Non-pigmented ciliary epithelial cell (primary cell): Measurements from ENCODE around the gene OTX2.

Source experiments
- DNase-seq: peaks from one replicate; pipeline ENCODE4 v3.0.0-alpha.2; 2010; ENCODE audit warnings: low read depth

Gene OTX2

DNA sequence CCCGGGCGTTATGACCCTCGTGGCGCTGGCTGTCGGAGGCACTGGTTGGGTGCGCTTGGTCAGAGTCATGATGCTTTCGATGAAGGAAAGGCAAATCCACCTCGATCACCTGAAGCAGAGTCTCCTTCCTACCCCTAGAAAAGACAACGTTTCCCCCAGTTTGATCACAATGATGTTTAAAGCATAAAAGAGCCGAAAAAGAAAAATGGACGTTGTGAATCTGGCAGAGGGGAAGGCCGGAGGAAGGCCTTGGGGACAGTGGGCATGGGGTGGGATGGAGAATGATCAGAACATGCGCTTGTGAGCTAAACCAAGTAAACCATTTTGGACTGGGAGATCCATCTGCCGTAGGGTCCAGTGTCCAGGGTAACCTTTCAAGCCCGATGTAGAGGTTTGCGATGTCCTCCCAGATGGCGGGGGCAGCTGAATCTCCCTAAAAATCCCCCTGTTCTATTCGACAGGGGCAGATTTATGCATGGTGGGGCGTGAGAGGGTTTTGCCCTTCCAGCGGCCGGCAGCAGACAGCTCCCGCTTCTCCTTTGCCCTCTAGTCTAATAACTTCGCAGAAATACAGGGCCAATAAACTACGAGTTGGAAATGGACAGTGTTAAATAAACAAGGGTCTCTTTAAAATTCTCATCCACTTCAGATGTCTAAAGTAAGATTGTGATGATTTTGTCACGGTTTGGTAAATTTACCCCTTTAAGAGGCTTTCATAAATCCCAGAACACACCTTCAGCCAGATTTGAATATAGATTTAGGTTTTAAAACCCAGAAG is 2.3 kb upstream of the OTX2 start:
- no peak for DNase-seq

DNA sequence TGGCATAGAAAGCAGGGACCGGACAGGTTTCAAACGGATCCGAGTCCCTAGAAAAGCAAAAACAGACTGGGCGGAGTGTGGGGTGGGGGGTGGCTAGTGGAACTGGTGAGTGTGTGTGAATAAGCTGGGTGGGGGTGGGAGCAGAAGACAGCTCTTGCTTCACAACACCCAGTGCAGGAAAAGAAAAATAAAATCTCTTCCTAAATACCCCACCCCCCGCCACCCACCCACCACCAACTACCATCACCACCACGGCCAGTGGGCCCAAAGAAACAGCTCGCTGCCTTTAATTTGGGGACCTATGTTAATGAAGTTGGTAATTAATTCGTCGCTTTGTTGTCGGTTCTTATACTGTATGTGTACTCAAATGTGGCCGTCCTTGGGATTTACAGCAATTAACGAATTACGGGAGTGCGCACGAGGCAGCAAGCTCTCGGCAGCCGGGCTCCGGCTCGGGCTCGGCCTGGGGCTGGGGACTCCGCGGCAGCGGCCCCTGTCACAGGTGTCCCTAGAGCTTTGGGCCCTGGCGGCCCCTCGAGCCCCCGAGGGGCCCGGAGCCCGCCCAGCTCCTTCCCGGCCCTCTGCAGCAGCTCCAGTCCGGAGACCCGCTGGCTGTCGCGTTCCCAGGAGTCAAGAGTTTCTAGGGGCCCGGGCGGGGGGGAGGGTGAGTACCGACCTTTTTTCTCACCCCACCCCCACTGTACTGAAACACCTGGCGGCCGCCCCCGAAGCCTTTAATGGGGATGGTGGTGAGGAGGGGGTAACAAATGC is 1.5 kb upstream of the OTX2 start:
- DNase-seq: no peak

DNA sequence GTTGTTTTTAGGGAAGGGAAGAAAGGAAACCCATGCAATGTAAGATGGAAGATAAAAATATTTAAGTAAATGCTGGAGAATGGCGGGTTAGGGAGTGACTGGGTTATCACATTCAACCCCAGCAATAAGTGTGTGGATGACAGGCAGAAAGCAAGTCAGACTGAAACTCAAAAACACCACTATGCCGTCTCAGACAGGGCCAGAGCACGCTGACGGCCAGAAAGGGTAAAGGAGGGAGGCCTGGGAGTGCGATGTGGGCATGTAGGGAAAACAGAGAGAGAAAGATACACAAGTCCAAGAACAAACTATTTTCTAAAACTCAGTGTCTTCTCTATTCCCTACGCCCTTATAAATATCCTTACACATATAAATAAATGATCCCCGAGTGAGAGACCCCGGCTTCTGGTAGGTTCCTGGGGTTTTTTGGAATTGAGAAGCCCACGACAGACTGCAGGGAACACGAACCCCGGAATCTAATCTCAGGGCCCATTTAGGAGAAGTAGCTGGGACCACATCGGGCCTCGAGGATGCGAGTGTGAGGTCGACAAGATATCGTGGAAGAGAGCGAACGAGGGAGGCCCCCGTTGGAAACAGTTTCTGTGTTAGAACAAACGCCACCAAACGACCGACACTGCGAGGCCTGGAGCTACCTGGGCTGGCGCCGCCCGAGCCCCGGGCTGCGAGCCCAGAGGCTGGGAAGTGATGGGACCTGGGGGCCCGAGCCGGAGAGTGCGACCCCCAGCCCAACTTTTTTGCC is 735 bp upstream of the OTX2 start:
- DNase-seq: no peak

DNA sequence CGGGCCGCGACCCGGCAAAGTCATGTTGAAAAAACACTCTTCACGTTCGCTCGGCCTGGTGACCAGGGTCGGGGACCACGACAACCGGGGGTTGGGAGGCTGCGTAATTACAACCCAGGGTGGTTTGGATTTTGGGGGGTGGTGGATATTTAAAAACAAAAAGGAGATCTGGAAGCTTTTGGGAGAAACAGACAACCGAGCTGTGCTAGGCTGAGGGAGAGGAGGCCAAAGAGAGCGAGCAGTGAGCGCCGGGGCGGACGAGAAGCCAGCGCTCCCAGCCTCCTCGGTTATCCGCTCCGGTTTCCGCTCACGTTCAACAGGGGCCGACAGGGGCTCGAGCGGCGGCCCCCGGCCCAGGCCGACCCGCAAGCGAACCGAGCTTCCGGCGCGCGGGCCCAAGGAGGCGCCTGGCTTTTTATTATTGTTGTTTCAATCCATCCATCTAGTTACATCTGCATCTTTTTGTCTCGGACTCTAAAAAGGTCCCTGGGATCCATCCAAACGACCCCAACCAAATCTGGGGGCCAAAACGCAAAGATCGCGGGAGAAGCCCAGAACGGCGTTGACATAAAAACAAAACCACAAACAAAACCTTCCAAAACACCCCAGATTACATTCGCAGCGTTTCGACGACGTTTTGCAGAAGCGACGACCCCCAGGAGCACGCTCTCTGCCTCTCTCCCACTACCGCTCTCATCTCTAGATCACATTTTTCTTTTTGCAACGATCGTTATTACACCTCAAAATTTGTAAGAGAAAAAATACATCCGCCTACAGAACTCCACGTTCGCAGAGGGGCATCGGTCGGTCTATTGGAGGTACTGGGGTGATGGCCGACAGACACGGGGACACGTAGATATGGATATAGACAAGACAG is 771 bp downstream of the OTX2 start:
- no peak for DNase-seq

DNA sequence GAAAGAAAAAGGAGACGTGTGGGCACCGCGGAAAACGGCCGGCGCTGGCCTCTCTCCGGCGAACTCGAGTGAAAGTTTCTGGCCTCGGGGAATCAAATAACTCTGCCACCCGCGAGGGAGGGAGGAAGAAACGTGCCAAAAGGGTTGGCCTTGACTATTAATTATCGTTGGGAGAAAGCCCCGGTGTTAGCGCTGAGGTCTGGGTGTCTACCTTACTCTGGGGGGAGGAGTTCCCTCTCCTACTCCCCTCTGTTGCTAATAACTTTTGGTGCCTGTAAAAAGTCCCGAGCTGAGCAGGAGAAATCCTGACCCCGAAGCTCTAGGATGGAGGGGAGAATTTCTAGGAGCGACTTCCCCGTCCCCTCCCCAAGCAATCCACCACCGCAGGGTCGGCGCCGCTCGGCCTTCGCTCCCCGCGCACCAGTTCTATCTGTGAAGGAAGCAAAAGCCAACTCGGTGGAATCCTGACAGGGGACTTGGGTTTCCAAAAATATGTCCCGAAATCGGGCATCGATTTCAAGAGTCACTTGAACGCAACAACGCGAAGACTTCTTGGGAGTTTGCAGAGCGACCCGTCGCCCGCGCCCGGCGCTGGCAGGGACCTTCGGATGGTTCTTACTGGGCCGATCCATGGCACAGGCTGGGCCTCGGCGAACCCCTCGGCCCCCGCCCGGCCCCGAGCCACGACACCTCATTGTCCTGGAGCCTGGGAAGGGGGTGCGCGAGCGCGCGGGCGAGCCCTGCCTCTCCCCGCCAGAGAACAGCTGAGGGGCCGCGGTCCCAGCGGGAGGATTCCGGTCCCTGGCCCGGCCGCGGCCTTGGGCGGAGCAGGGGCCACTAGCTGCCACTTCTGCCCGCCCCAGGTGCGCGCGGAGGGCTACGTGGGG is 1.7 kb downstream of the OTX2 start:
- DNase-seq: no peak

DNA sequence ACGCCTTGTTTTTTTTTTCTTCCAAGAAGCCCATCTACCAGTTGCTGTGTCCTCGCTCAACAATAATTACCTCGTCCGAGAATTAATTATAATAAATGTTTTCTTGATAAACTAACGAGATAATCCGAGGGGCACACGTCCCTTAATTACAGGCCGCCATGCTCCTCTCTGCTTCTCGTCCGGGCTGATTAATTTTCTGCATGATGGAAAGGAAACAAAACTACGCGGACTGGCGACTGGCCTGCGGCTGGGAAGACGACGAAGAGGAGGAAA is 2.2 kb downstream of the OTX2 start:
- no peak for DNase-seq

DNA sequence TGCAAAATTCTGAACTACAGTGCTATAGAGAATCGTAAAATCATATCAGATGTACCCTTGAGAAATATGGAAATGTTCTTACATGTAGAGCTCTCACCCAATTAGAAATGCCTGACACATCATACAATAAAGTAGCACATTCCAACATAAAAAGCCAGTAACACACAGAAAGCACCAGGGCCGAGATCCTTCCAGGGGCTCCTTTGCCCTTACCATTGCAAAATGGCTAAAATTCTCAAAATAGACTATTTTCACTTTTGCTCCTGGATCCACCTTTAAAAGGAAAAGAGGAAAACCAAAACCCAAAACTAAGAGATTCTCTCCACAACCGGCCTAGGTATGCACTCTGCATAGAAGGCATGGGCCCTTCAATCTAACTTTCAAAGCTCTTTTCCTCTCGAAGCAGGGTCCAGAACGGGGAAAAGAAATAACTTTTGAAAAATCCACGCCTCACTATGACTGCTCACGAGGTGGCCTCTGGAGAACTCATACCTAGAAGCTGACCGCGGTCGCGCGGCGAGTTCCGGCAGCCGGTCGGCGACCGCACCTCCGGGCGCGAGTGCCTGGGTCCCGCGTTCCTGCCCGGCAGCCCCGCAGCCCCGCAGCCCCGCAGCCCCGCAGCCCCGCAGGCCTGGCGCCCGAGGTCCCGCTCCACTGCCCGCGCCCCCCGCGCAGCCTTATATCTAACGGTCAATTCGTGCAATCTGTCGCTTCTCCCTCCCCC is 2.7 kb downstream of the OTX2 start:
- DNase-seq: no peak

DNA sequence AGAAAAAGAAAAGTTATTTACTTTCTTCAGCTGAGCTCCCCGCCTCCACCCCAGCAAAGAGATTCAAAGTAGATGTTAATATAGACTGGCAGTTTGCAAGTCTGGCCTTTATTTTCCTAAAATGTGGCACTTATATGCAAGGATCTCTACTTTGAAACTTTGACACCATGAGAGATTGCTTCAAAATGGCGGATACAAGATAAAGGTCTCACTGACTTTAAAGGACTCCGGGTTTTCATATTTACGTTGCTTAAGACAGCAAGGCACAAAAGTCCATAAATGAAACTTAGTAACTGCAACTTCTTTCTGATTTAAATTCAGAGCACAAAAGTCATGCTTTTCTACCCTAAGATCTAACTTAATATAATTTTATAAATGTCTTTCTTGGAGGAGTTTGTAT is 3.5 kb downstream of the OTX2 start:
- DNase-seq: no peak

DNA sequence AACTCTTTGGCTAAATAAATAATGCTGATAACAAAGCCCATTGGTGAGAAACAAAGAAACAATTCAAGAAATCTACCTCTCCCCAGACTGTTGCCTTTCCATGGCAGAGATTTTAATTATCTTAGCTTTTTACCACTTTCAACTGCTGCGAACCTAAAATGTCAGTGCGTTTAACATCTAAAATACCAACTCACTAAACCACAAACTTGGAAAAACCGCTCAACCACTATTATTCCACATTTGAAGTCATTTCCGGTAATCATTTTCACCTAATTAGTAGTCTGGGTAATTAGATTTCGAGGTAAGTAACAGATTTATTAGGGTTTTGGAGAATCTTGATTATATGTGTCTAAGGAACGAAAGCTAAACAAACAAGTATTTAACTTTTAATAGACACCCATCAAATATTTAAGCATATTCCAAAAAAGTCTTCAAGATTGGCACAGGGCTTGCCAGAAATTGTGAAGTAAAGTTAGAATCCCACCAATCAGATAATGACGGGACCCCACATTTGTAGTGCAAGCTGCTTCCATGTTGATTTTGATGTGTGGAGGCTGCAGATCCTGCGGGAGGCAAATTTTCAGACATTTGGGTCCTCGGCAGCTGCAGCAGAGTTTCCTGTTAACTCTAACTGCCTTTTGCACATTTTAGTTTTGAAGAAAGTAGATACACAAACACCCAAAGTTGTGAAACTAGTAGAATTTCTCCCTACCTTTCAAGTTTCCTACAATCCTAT is 4.1 kb downstream of the OTX2 start:
- no peak for DNase-seq

DNA sequence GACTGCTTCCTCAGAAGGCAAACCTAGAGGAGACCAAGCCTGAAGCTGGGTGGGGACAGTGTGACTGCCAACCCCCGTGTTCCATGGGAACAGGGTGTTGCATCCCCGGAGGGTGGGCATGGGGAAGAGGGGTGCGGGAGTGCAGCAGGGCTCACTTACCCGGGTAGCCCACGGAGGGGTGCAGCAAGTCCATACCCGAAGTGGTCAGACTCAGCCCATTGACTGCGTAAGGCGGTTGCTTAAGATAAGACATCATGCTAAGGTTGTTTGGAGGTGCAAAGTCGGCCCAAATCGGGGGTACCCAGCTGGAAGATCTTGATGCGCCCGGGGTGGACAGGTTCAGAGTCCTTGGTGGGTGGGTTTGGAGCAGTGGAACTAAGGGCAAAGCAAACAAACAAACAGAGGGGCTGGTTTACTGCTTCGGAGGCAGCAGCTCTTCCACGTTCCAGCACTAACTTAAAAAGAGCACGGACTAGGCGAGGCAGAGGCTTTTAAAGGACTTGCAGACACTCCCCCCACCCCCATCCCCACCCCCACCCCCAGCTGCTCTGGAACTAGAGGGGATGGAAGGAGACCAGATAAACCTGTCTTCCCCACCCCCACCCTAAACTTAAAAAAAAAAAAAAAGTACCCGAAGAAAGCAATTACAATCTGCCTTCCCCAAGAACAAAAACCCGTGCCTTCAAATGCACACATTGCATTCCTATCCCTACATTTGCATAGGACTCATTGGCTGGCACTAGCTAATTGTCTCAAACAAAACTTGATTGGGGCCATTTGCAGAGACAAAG is 4.9 kb downstream of the OTX2 start:
- no peak for DNase-seq

DNA sequence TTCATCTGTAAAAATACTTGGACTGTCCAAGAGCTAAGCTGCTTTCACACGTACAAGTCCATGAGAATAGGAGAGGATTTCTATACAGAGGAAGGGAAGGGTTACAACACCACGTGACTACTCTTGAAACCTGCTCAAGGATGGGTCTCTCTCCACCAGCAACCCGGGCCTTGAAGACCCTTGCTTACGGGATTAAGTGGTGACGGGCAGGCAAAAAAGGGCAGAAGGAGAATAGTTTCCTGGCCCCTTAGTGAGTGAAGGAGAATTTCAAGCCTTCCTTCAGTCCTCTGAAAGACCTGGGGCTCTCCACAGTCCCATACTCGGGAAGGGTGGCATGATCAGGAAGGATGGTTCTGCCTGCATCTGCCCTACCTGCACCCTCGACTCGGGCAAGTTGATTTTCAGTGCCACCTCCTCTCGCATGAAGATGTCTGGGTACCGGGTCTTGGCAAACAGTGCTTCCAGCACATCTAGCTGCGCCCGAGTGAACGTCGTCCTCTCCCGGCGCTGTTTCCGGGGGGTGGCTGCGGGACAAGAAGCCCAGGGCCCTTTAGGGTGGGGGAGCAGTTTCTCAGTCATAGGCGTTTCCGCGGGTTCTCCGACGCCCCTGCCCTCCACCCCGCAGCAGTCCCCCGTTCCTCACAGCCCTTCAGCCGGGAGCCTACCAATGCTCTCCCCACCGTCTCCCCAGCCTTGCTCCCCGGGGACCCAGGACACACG is 6.3 kb downstream of the OTX2 start:
- no peak for DNase-seq

DNA sequence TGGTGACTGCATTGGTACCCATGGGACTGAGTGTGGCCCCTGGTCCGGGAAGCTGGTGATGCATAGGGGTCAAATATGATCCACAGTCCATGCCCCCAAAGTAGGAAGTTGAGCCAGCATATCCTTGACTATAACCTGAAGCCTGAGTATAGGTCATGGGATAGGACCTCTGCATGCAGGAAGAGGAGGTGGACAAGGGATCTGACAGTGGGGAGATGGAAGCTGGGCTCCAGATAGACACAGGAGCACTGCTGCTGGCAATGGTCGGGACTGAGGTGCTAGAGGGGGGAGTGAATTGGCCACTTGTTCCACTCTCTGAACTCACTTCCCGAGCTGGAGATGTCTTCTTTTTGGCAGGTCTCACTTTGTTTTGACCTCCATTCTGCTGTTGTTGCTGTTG is 8.4 kb downstream of the OTX2 start:
- no peak for DNase-seq

DNA sequence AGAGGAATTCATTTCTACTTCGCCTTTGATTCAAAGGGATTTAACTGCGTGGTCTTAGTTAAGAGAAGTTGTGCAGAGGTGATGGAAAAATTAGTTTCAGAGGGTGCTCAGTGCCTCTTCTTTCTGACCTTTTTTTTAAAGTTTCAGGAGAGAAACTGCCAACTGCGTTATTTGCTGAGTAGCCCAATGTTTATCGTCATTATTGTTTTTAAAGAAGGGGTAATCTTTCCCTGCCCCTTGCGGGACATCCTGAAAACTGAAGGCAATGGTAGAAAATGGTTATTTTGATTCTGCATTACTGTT is 11.0 kb downstream of the OTX2 start:
- no peak for DNase-seq

DNA sequence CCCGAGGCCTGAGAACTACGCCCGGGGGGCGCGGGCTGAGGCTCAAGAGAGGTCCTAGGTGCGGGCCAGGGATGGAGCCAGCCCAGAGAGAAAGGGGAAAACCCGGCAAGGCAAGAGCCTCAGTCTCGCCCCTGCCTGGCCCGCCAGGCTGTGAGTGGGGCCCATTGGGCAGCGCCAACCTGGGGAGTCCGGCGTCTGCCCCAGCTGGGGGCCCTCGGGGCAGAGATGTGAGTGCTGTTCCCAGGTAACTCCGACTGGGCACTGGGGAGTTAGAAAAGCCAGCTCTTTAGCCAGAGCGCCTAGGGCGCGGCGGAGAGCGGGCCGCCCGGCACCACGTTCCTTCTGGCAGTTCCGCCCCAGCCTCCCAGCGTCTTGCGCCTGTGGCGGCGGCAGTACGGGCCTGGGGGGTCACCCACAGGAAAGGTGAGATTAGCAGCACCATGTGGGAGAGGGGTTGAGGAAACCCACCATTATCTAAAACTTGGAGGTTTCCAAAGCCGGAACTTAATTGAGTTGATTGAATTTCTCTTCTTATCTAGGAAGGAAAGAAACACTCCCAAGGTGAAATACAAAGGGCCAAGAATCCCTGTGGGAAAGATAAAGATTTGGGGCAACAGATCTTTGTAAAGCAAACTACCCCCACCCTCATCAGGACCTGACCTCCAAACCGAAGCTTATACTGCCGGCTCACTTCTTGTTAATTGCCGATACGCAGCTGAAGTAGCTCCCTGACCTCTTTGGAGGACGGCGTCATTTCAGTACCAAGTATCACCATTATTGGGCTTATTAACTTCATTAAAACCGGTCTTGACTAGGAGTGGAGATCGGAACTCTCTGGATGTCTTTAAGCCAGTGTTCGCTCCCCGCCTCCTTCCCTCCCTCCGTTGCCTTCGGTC is 11.6 kb downstream of the OTX2 start:
- no peak for DNase-seq

DNA sequence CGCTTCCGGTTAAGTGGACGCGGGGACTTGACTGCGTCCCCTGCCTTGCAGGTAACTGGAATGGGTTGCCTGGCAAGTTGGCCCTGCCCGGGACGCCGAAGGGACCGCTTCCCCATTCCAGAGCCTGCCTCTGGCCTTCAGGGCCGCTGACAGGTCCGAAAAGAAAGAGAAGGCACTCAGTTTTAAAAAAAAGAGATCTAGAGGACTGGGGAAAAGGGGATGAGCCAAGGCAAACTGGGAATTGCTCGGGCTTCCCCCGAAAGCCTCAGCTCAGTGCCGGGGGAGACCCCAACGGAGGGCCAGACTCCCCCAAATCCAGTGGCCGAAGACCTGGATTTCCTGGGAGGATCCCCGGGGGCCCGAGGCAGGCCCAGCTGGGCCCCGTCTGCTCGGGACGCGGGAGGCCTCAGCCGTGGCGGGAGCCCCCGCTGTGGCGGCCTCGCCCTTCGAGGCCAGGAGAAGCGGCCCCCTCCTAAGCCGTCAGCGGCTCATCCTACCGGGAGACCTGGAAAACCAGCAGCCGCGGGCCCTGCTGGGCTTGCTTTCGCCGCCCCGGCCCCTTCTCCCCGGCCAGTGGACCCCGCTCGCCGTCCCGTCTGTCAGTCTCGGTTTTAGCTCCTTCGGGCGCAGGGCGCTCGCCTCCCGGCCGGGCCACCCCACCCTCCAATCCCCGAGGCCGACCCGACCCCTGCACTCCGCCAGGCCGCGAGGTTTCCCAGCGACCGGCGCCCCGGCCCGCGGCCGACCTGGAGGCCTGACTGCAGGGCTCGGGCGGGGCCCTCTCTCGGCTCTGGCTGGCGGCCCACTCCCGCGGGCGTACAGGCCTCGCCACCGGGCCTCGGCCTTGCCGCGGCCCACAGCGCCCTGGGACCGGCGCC is 12.5 kb downstream of the OTX2 start:
- DNase-seq: no peak

DNA sequence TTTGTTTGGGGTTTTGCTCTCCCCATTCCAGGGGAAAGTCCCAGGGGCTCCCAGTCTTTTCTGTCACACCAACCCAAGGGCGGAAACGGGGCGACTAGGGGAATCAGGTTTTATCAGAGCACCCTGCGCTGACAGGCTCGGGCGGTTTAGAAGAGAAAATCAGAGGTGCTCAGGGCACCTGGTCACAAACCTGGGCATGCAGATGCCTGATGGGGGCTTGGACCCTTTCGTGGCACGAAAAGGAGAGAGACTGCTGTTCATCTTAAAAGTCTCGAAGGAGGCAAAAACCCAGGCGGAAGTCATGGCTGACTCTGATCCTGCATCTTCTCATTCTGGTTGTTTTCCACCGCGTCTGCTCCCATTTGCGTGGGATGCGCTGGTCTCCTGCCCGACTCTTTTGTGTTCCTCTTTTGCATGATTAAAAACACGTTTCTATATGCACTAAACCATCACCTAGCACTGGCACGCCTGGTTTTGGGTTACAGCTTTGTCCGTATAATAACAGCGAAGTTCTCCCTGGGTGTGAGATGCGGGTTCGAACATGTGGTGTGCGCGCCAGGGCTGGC is 13.2 kb downstream of the OTX2 start:
- DNase-seq: no peak
